Stimulated activated CD4-positive, alpha-beta T cell treated with anti-CD3 and anti-CD28 coated beads, TNF-alpha, amount 100 ng/mL, for 48 hours (primary cell): ENCODE measurements around the gene IP6K2.
A peak's percentile ranks its signal among the peaks of the same experiment; 100 is the strongest.

ENCODE experiments used
- DNase-seq, 3 donors: peaks; one replicate each; pipeline ENCODE4 v3.0.0-alpha.2; 2020; ENCODE audit warnings: low read depth in 3 of 3

The IP6K2 gene

DNA sequence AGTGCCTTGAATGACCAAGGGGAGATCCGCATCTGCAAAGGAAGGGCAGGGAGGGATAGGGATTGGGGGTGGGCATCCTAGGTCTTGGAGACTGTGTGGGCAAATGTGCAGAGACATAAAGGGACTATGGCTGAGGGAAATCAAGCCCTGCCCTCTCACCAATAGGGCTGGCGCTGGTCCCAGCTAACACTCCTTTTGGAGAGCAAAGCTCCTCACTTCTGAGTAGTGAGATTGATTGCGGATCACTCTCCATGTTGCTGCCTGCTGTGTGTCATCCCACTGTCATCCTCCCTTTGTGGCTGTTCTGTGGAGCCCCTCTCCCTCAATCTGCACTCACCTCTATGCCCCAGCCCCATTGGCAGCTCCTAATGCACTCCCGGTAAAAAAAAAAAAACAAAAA lies 52.1 kb downstream of the IP6K2 start:
- DNase-seq = no peak

DNA sequence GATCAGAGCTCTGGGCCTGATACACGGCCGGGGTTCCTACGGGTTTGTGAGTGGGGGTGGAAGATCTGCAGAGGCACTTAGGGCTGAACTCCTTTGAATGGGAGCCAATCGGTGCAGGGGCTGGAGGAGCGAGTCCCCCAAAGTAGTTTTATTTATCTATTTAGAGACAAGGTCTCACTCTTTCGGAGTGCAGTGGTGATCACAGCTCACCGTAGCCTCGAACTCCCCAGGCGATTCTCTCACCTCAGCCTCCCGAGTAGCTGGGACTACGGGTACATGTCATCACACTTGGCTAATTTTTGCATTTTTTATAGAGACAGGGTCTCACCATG lies 52.7 kb downstream of the IP6K2 start:
- DNase-seq = no peak

DNA sequence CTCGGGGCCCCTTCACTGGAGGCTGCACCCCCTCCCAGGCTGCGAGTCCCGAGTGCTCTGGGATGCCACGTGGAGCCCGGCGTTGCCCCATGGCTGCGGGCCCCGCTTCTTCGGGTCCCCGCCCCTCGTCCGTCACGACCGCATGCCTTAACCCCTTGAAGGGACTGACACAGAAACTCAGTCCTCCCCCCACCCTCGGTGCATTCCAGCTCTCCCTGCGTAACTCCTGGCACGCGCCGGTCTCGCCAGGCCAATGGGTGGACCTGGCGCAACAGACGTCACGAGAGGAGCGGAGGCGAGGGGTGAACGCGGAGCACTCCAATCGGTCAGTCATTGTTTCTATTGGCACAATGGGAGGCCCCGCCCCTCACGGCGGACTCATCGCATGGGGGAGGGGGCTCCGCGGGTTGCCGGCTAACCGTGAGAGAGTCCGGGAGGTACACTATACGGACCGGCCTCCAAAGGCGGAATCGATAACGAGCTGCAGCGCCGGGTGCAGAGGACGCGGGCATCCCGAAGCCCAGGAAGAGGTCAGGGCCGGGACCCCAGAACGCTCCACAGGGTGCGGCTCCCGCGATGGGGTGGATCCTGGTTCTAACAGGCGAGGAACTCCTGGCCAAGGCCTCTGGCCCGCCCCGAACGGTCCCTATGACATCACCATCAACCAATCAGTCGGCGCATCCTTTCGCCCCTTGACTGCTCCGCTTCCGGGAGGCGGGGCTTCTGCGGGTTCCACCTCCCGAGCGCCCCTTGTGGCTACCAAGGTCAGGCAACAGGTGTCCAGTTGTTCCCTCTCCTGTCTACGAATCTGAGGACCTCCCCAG lies 53.3 kb downstream of the IP6K2 start:
- peak; percentile 90 to 92 (median 91) for DNase-seq

GRCh38 chr3:48662753-48663488 lies 54.1 kb downstream of the IP6K2 start, which contains the start of gene CELSR3:
Gene CELSR3 (minus strand): TSS chr3:48662886. CDS start chr3:48662634, 252 bp downstream.
- peak; percentile 48 to 59 (median 51) for DNase-seq

- DNase-seq = no peak
These were observed 54.8 kb downstream of the IP6K2 start for GRCh38 chr3:48662145-48662752.

GRCh38 chr3:48661501-48662144 lies 55.4 kb downstream of the IP6K2 start:
- peak; percentile 40 to 57 (median 53) for DNase-seq

- no peak for DNase-seq
These were observed 56.1 kb downstream of the IP6K2 start for GRCh38 chr3:48660800-48661400.

DNA sequence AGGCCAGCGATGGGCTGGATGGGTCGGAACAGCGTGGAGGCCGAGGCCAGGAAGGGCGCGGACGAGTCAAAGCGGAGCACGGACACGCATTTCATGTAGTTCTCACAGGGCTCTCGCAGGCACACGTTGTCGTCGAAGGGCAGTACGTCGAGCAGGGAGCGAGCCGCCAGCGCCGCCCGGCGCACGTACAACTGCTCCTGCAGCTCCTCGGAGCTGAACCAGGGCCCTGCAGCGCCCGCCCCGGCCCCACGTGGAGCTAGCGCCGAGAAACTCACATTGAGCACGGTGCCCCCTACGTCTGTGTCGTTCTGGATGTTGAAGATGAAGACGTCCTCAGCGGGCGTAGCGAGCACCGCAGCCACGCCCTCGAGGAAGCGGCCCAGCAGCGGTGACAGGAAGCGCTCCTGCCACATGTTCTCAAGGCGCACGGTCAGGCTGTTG lies 60.2 kb downstream of the IP6K2 start:
- peak in 1 of 3 donors; percentile 12 for DNase-seq

DNA sequence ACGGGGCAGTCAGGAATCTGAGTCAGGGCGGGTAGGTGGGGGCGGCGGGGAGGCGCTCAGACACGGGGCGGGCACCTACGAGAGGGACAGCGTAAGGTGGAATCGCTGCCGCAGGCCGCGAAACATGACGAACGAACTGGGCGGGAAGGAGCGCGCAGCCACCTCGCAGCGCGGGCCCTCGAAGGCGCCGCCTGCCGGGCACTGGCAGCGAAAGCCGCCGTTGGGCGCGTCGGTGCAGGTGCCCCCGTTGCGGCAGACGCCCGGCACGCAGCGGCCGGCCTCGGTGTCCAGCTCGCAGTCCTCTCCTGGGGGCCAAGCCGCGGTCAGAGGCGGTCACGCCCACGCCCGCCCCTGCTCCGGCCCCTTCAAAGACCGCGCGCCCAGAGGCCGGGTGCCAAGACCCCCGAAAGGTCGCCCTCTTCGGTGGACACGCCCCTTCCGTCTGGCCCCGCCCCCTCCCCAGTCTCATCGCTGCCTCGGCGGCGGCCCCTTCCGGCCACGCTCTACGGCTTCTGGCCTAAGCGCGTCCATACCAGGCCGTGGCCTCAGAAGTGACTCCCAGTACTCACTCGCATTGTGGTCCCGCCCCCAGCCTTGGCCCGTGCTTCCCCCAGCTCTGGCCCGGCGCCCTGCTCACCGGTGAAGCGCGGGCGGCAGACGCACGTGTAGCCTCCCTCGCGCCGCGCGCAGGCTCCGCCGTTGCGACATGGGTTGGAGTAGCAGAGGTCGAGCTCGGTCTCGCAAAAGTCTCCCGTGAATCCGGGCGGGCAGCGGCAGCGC lies 60.8 kb downstream of the IP6K2 start:
- peak; percentile 76 to 84 (median 83) for DNase-seq

DNA sequence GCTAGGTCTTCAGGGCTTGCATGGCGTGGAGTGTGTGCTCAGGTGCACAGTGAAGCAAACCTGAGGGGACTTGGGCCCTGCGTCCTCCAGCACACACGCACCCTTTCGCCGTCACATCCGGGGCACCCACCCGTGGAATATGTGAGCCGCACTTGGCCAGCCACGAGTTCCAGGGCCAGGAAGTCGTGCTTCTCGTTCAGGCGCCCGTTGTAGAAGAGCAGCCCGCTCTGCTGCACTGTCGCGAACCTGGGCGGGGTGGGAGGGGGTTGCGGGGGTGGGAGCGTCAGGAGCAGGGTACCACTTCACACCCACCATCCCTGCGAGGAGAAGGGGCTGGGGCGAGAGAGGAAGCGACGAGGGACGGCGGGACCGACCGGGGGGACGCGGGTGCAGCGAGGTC lies 61.4 kb downstream of the IP6K2 start:
- peak in 2 of 3 donors; percentile 45 for DNase-seq

- no peak for DNase-seq
These were observed 62.0 kb downstream of the IP6K2 start for GRCh38 chr3:48655063-48655462.

DNA sequence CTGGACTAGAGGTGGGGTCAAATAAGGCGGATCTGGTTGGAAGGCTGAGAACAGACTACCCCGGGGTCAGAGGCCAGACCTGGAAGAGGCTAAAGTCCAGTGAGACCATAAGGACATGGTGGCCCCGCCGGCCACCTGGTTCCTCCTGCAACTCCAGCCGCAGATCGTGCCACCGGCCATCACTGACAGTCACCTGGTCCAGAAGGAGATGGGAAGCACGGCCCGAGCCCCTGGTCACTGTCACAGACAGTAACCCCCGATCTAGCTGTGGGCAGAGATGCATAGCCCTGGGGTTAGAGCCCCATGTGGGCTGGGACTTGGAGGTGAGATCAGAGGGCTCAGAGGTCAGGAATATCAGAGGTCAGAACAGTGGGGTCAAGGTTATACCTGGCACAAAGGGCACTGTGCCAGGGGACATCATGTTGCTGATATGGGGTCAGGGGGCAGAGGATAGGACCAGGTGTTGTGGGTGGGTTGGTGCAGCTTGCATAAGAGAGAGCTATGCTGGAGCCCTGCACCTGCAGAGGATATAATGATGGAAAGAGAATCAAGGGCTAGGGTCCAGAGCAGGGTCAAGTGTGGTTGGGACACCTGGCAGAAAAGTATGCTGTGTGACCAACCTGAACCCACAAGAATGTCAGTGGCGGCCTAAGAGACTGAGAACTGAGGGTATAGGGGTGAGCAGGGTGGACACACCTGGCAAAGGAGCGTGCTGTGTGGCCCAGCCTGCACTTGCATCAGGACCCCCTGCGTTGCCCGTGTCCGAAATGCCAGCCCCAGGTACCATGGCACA lies 63.9 kb downstream of the IP6K2 start:
- no peak for DNase-seq

GRCh38 chr3:48651771-48652170 lies 65.2 kb downstream of the IP6K2 start:
- no peak for DNase-seq

DNA sequence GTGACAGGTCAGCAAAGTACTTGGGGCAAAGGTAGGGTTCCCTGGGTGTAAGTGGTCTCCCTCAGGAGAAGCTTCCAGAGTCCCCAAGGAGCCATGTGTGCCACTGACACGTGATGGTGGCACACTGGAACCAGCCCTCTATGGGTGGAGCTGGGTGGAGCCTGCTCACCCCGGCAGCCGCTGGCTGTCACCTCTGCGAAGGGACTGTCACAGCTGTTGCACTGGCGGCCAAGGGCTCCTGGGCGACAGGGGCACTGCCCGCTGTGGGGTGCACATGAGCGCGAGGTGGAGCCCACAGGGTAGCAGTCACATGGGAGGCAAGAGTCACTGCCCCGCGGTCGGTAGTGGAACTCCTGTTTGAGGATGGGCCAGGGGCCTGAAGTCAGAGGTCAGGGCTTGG lies 66.3 kb downstream of the IP6K2 start:
- no peak for DNase-seq

- DNase-seq = no peak
These were observed 68.7 kb downstream of the IP6K2 start for GRCh38 chr3:48648188-48648850.

DNA sequence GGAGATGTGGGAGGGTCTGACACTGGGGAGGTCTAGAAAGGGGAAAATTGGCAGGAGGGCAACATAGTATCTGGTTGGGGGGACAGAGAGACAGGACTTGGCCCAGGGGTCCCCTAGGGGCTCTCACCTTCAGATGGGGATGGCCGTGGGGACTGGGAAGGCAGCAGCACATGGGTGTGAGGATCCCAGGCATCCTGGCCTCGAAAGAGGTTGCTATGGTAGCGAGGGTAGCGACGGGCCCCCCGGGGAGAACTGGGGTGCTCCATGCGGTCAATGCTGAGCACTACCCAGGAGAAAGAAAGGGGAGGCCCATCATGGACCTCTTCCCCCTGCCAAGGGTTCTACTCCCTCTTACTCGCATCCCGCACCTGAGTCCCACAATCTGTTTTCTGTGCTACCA lies 69.3 kb downstream of the IP6K2 start:
- DNase-seq = no peak

DNA sequence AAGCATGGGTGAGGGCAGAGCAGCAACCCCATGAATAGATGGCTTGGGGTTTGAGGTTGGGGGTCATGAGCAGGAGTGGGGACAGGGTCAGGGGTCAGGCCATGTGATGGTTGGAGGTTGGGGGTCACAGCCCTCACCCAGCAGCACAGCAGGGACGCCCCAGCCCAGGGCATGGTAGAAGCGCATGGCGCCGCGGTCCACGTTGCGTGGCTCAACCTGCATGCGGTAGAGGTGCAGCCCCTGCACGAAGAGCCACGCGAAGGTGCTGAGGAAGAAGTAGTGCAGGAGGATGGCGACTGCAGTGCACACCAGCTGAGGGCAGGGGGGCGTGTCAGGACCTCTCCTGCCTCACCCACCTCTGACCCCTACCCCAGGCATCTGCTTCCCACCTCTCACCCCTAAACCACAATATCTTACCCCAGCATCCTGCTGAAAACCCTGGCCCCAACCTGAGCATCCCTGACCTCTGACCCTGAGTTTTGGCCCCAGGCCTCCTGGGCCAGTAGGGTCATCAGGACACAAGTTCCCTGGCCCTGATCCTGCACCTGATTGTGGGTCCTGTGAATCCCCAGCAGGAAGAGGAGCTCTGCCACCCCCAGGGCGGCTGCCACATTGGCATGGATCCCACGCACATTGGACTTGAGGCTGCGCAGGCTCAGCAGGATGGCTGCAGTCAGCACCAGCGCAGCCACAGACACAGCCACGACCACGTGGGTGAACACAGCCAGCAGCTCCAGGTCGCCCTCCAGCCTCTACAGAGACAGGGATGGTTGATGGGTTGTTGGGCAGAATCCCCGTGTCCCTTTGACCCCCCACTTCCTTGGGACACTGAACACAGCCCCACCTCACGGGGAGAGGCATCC lies 71.9 kb downstream of the IP6K2 start:
- DNase-seq = no peak

GRCh38 chr3:48642605-48643004 lies 74.4 kb downstream of the IP6K2 start:
- DNase-seq = no peak

DNA sequence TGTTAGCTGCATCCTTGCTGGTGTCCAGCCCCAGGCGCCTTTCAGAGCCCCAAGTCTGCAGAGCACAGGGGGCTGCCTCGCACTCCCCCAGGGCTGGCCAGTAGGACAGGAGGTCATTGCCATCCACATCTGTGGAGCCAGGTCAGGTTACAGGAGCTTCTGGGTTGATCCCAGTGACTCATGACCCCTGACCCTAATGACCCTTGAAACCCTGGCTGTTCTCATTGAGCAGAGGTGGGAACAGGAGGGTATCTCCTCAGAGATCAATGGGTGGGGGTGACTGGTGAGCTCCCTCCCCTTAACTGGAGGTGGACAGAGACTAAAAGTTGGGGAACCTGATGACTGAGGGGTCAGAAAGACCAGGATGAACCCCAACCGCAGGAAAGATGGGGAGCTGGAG lies 75.6 kb downstream of the IP6K2 start:
- no peak for DNase-seq
